ENCODE results near the gene SKAP1. TPM values are rescaled to one million over a fixed set of nuclear protein-coding genes. Genes with fewer than 3 reads are reported as not detected.

Gene SKAP1
- total and polyA plus RNA-seq, 2 experiments from 2014 or later = 0.36 TPM; not detected in 1

- no peak overlapping the region for H3K4me3 ChIP-seq
- TF ChIP-seq CTCF (IDR thresholded peaks at IDR 0.05; ENCODE audit: low read depth, low read length) = no peak
- H3K4me1 ChIP-seq (ENCODE audit: low read depth) = no peaks in the 10 kb centered on the region
- H3K9me3 ChIP-seq (ENCODE audit: low read depth) = no peaks in the 10 kb centered on the region
- H3K36me3 ChIP-seq = peaks cover 17% of the 10 kb centered on the region
- no peaks in the 10 kb centered on the region for H3K27me3 ChIP-seq
- H3K27ac ChIP-seq = no peak overlapping the region
- no peak for DNase-seq (ENCODE audit: low read depth in 1 of 2, low spot score in 1 of 2)
These were observed 306.1 kb downstream of the SKAP1 start for GRCh38 chr17:48123776-48124388.

- Histone ChIP-seq H3K9me3 (ENCODE audit: low read depth) (no peaks in the 10 kb centered on the region), H3K27me3 (no peaks in the 10 kb centered on the region), H3K36me3 (peaks cover 20% of the 10 kb centered on the region), H3K27ac (no peak overlapping the region), H3K4me1 (ENCODE audit: low read depth) (no peaks in the 10 kb centered on the region), H3K4me3 (no peak overlapping the region)
- no peak for TF ChIP-seq CTCF (IDR thresholded peaks at IDR 0.05; ENCODE audit: low read depth, low read length)
- DNase-seq (ENCODE audit: low read depth in 1 of 2, low spot score in 1 of 2) = no peak
These were observed 306.9 kb downstream of the SKAP1 start for GRCh38 chr17:48123111-48123510.

- no peak for DNase-seq (ENCODE audit: low read depth in 1 of 2, low spot score in 1 of 2)
- no peak overlapping the region for H3K27ac ChIP-seq
These were observed 307.4 kb downstream of the SKAP1 start for GRCh38 chr17:48122665-48123045.

GRCh38 chr17:48121923-48122664, 307.9 kb downstream of the SKAP1 start:
- H3K4me3 ChIP-seq = no peak overlapping the region
- peaks cover 27% of the 10 kb centered on the region for H3K36me3 ChIP-seq
- H3K27me3 ChIP-seq = no peaks in the 10 kb centered on the region
- no peak overlapping the region for H3K27ac ChIP-seq
- DNase-seq (ENCODE audit: low read depth in 1 of 2, low spot score in 1 of 2) = no peak
- H3K4me1 ChIP-seq (ENCODE audit: low read depth) = no peaks in the 10 kb centered on the region
- TF ChIP-seq CTCF (IDR thresholded peaks at IDR 0.05; ENCODE audit: low read depth, low read length) = no peak
- no peaks in the 10 kb centered on the region for H3K9me3 ChIP-seq (ENCODE audit: low read depth)

More at GRCh38 chr17:48122665-48123045, 307.4 kb downstream of the SKAP1 start:
- H3K4me1 ChIP-seq (ENCODE audit: low read depth) = no peaks in the 10 kb centered on the region
- H3K9me3 ChIP-seq (ENCODE audit: low read depth) = no peaks in the 10 kb centered on the region
- no peaks in the 10 kb centered on the region for H3K27me3 ChIP-seq
- no peak overlapping the region for H3K4me3 ChIP-seq
- TF ChIP-seq CTCF (IDR thresholded peaks at IDR 0.05; ENCODE audit: low read depth, low read length) = no peak
- peaks cover 25% of the 10 kb centered on the region for H3K36me3 ChIP-seq

GRCh38 chr17:48113201-48113676, 316.8 kb downstream of the SKAP1 start:
- Histone ChIP-seq H3K4me3 (no peak overlapping the region), H3K9me3 (ENCODE audit: low read depth) (no peaks in the 10 kb centered on the region), H3K4me1 (ENCODE audit: low read depth) (peaks cover 5% of the 10 kb centered on the region), H3K36me3 (peaks cover 8% of the 10 kb centered on the region), H3K27ac (no peak overlapping the region), H3K27me3 (no peaks in the 10 kb centered on the region)
- no peak for TF ChIP-seq CTCF (IDR thresholded peaks at IDR 0.05; ENCODE audit: low read depth, low read length)
- peak in 1 of 2 donors; percentile 19 for DNase-seq (ENCODE audit: low read depth in 1 of 2, low spot score in 1 of 2)

Data from cardiac muscle cell (in vitro differentiated cells and primary cell).